Gastroesophageal sphincter (tissue), 3 donors: ENCODE measurements around the gene YIPF2.

Experiments used
- CTCF ChIP-seq, 4 experiments: fragments of 200-600 bp in 2 of 4; fragments of 450-650 bp in 2 of 4; sonication (generic) in 1 of 4; IDR thresholded peaks; one replicate each; pipeline ENCODE4 v1.5.1; 2017 to 2019; ENCODE audit warnings: antibody characterized with exemption in 4 of 4, mild to moderate bottlenecking in 2 of 4, moderate library complexity in 2 of 4
- EP300 ChIP-seq: sonication (generic); formaldehyde crosslinking; IDR thresholded peaks from one replicate; pipeline ENCODE4 v1.6.1; 2017; ENCODE audit warnings: antibody characterized with exemption, mild to moderate bottlenecking
- POLR2A ChIP-seq, 2 donors: fragments of 450-650 bp; IDR thresholded peaks; one replicate each; pipeline ENCODE4 v1.6.1; 2017; ENCODE audit warnings: antibody characterized with exemption in 2 of 2, mild to moderate bottlenecking in 2 of 2, moderate library complexity in 1 of 2
- POLR2AphosphoS5 ChIP-seq: sonication (generic); formaldehyde crosslinking; IDR thresholded peaks from one replicate; pipeline ENCODE4 v1.6.1; 2017; ENCODE audit warnings: antibody characterized with exemption

DNA sequence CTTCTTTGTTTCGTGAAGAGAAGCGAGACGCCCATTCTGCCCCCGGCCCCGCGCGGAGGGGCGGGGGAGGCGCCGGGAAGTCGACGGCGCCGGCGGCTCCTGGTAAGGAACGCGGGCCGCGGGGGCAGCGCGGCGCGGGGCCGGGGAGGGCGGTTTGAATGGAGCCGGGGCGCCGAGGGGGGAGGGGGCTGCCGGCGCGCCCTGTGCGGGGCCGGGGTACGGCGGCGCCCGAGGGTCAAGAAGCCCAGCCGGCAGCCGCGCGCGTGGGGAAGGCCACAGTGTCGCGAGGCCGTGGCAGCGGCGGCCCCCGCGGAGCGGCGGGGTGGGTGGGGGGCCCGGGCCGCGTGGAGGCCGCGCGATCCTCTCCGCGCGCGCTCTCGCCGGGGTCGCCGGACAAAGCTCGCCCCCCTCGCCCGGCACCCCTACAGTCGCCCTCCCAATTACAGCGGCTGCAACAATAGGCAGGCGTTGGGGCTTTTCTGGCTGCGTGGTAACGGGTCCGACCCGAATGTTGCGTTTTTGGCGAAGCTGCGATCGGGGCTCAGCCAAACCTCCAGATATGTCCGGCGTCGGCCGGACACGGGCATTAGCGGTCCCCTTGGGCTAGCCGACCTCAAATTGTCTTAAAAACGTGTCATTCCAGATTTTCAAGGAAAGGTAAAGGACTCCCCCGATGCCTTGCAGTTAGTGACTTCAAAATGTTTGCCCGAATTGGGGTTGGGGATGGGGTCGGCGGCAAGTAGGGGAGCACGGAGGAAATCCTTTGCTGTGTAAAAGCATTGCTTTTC is 32.8 kb upstream of the YIPF2 start:
- TF ChIP-seq CTCF (IDR thresholded peaks at IDR 0.05) (no peak), POLR2A (IDR thresholded peaks at IDR 0.05) (no peak), POLR2AphosphoS5 (no peak), EP300 (no peak)
